NCI-H748 (cell line): ENCODE data around the gene TSPAN18.

Experiments
- DNase-seq: peaks from one replicate; lab custom pipeline; 2025; ENCODE audit not compliant: unreplicated experiment; lab: John Stamatoyannopoulos, UW

The TSPAN18 gene

DNA sequence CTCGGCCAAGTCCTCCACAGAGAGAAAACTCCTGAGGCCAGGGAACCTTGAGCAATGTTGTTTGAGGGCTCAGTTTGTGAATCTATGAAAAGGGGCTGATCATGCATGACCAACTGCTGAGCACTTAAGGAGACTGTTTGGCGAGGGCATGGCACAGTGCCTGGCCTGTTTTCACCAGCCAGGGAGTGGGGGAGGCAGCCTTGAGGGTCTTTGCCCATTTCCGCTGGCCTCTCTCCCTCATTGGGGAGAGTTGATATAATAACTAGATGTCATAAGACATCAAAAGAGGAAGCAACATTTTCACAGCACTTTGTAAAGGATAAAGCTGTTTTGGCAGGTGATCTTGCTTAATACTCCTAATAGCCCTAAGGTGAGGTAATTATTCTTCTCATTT is 113.3 kb downstream of the TSPAN18 start:
- no peak for DNase-seq

DNA sequence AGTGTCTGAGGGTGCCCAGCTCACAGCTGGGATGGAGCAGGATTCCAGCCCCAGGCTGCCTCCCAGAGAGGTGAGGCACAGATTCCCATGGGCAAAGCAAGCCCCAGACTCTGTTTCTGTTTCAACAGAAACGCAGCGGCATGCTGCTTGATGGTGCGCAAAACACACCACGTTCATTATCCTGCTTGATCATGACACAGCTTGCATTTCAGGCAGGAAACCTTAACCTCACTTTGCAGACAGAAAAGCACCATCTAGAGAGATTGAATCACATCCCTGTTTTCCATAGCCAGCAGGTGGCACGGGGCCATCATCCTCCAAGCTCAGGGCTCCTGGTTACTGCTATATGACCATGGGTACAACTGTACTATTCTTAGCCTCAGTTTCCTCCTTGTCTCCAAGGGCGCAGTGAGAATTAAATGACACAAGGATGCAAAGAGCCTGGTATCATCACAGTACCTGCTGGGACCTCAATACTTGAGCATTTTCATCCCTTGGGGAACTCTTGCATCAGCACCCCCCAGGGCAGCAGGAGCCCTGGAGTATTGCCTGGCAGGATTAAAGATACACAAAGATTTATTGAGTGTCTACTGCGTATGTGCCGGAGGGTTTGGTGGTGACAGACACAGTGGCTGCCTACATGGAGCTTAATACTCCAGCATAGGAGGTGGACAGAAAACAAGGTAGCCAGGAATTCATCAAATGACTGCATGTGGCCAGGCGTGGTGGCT is 113.9 kb downstream of the TSPAN18 start:
- no peak for DNase-seq

DNA sequence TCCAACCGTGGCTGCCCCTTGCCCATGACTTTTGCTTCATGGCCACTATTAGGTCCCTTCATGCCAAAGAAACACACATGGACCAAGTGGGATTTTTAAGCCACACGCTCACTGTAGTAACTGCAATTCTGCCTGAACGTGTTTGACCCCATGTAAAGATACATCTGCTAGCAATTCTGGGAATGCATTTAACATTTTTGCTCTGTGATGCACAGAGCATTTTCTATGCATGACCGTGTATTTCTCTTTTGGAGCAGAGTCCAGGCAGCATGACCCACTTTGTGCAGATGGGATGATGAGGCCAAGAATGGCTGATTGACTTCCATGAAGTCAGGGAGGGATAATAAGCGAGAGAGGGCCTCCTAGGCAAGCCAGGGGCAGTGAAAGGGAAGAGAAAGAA is 115.5 kb downstream of the TSPAN18 start:
- no peak for DNase-seq

DNA sequence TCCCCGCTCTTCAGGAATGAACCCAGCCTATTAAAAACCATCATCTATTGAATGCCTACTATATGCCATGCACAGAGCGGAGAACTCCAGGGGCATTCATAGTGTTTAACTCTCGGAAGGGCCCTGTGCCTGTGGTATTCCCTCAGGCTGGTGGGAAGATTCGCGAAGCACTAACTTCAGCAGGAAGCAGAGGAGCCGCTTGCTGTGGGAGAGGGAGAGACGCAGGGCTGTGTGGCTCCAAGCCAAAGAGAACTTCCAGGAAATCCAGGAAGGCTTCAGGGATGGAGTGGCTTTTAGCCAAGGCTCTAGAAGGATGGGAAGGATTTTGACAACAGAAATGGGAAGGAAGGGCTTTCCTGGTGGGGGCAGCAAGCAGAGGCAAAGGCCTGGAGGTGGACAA is 120.1 kb downstream of the TSPAN18 start:
- no peak for DNase-seq

DNA sequence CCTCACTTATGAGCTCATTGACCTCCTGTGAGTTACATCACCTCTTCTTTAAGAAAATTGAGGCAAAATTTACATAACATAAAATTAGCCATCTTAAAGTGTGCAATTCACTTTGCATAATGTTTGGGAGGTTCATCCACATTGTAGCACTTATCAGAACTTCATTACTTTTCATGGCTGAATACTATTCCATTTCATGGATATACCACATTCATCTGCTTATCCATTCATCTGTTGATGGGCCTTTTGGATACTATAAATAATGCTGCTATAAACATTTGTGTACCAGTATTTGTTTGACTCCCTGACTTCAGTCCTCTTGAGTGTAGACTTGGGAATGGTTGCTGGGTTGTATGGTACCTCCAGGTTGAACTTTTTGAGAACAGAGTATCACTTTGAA is 120.6 kb downstream of the TSPAN18 start:
- no peak for DNase-seq

DNA sequence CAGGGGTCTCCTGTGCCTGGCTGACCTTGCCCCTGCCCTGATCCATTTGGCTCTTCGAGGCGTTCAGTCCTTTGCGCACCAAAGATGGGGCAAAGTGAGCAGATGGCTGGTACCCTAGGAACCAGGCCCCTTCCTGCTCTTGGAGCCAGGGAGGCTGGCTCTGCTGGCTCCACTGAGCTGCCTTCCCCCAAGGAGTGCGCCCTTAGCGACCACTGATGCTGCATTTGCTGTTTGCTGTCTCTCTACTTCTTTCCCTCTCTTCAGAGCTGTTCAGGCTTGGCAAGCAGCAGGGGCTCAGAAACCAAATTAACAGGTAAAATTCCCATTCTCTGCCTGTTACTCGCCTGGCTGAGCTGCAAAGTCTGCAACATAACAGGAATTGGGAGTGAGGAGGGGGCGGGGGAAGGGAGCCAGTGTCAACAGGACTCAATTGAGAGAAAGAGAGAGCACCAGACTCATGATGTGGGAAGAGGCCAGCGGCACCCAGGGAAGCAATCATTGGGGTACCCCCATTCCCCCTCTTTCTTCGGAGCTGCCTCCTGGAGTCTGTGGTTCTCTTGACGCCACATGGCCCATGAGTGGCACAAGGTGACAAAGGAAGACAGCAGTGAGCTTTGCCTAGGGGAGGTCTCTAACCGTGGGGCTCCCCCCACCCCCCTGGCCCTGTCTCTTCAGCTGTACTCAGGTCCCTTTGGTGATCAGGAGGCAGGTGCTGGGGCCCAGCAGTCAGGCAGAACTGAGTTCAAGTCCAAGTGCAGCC is 121.6 kb downstream of the TSPAN18 start:
- DNase-seq: no peak

DNA sequence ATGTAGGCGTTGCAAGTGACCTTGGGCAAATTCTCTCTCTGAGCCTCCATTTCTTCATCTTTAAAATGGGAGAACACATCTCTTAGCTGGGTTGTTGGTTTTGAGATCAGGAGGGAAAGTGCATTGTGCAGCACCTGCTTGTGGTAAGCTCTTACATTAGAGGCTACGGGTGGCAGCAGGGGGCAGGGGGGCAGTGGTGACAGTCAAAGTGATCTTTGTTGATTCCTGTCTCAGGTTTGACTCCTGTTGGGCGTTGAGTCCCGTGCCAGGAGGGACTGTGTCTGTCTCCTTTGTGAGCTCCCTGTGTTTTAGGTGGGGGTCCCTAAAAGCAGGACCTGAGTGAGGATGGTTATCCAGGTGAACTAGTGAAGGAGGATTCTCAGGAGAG is 122.2 kb downstream of the TSPAN18 start:
- no peak for DNase-seq

DNA sequence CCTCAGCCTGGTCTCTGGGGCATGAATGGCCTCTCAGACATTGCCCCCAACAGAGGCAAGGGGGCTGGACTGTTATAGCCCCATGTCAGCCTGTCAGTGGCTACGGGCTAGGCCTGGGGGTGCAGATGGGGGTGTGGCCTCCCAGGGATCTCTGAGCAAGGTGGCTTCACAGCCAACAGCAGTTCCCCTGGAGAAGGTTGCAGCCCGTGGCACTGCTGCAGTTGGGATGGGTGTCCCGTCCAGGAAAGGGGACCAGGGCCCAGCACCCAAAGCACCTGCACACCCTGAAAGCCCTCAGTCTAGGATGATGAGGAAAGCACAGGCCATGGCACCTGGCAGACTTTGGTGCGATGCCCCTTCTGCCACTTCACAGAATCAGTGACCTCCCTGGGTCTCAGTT is 122.7 kb downstream of the TSPAN18 start:
- no peak for DNase-seq

DNA sequence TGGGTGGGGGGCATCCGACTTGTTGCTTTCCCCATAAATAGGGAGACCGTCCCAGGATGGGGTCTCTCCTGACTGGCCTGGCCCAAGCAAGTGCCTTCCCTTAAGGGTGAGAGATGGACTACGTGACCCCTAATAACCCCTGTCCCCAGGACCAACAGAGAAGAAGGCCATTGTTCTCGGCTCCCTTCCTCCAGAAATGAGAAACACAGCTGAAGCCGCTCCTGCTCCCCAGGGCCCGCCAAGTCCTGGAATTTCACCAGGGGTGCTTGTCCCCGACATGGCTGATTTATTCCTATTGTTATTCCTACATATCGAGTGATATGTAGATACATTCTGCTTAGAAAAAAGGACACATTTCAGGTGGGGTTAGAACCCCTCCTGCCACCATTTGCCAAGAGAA is 123.2 kb downstream of the TSPAN18 start:
- no peak for DNase-seq

DNA sequence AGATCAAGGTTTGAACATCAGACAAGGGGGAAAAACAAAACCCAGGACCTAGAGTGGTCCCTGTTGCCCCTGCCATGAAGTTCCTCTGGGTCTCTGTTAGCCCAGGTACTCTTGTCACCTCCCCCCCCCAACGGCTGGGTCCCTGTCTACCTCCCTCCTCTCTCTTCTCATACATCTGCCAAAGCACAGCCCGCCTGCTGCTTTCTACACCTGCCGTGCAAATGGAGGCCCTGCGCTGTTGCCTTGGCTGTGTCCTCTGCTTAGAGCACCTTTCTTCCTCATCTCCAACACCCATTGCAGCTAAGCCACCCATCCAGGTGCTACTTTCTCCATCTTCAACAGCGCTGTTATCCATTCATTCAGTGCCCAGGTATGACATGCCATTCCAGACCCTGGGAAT is 124.7 kb downstream of the TSPAN18 start:
- no peak for DNase-seq

DNA sequence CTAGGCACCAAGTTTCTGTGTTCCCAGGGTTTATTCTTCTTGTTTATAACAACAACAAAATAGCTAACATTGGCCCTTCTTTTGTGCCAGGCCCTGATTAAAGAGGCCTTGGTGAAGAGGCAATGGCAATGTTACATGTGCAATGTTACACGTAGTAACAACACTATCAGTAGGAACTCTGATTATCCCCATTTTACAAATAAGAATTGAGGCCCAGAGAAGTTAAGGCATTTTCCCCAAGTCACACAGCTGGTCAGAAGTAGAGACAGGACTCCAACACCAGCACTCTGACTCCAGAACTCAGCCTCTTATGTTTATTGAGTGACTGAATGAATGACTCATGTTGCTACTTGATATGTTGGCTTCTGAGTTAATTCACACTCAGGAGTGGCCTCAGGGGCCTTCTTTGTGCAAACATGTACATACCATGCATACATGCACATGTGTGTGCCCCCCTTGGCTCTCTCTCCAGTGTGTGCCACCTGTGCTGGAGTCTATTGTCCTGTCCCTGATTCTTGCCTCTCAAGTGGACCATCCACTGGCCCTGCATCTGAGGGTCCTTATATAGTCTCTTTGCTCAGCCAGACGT is 125.5 kb downstream of the TSPAN18 start:
- DNase-seq: no peak

DNA sequence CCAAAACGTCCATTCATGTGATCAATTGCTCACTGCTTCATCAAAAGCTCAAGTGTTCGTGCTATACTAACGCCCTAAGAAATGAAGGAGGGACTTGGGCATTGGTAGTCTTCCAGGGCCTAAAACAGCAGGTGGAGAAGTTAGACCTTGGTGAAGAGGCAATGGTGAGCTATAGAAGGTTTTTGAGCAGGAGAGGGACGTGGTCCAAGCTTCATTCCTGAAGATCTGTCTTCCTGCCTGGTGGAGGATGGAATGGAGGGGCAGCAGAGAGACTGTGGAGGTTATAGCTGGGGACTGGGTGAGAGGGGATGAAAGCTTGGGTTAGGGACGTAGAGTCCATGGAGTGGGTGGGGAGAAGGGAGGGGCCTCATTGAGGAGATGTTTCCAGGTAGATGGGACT is 126.2 kb downstream of the TSPAN18 start:
- no peak for DNase-seq

DNA sequence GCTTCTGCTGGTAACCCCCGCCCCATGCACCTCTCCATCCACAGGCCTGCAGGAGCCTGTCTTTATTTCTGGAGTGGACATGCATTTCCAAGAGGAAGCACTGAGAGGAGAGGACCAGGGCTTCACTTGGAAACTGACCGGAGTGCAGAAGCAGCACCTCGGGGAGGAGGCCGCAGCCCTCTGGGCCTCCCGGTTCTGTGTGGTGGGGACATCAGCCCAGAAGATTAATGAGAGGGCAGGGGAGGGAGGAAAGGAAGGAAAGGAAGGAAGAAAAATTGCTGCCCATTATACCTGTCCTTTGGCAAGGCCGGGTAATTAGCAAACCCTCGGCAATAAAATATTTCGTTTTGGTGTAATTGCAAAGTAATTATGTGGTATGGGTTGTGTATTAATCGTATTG is 126.9 kb downstream of the TSPAN18 start:
- no peak for DNase-seq

DNA sequence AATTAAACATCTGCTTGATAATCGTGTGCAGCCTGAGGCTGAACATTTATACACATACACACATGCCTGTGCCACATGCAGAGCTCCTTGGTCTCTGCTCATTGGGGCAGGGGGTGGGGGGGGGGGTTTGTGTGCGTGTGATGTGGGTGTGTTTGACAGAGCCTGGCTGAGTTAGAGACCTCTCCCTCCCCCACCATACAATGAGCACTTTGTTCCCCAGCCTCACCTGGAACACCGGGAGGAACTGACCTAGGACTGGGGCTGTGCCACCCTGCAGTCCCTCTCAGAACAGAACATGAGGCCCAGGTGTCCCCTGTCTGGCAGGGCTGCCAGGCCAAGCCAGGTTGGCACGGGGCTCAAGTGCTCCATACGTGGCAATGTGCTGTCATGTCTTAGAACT is 127.3 kb downstream of the TSPAN18 start:
- no peak for DNase-seq

DNA sequence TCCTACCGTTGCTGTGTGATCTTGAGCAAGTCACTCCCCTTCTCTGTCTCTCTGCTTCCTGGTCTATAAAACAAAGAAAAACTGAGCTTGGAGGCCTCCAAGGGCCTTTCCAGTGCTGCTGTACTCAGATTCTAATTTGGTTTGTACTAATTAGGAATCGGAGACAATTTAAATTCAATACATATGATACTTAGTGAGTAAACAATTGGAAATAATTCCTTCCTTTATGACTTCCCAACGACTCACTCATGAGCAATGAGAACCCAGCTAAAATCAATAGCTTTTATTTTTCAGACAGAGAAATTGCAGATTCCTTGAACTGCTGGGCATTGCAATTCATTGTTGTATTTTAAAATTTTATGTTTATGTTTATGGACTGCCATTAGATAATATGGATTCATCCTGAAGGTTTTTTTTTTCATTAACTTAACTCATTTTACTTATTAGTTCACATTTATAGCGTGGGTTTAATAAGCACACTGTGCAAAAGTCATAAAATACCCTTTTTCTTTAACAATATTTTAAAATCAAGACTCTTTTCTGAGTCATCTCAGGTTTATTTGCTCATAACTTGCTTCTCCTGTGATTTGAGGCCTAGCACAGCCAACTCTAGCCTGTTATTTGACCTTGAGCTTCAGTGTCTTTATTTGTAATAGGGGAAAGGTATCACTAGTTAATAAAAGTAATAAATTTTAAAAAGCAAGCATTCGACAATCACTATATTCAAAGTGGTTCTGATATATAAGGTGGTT is 128.2 kb downstream of the TSPAN18 start:
- no peak for DNase-seq

DNA sequence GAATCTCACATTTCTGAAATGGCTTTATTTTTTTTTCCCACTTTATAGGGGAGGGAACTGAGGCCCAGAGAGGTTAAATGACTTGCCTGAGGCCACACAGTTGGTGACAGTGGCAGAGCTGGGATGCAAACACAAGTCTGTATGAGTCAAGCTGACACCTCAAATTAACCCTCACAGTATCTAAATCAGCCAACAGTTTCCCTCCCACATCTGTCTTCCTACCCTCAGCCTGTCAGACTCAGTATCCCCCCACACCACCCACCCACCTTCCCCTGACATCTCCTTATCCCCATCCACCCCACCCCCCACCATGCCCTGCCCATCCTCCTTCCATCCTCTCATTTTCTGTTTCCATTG is 128.7 kb downstream of the TSPAN18 start:
- DNase-seq: no peak

DNA sequence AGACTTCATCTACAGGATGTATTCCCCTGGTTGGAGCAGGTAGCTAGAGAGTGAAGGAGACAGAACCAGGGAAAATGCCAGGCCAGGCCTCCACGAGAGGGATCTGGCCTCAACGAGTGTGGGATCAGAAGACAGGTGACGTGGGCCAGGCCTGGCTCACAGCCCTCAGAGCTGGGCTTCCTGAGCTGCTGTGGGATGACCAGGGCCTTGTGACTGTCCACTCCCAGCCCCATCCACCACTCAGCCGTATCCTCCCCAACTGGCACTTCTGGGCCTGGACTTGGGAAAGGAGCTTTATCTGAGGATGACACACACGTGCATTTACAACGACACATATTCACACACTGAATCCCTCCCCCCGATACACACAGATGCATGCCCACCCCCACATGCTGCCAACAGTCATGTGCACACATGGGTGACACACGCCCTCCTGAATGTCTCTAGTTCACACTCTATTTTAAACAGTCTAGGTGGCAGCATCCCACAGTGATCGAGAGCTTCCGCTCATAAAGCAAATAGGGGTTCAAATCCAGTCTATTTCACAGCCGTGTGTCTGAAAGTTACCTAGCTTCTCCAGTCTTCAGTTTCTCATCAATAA is 130.8 kb downstream of the TSPAN18 start:
- no peak for DNase-seq

DNA sequence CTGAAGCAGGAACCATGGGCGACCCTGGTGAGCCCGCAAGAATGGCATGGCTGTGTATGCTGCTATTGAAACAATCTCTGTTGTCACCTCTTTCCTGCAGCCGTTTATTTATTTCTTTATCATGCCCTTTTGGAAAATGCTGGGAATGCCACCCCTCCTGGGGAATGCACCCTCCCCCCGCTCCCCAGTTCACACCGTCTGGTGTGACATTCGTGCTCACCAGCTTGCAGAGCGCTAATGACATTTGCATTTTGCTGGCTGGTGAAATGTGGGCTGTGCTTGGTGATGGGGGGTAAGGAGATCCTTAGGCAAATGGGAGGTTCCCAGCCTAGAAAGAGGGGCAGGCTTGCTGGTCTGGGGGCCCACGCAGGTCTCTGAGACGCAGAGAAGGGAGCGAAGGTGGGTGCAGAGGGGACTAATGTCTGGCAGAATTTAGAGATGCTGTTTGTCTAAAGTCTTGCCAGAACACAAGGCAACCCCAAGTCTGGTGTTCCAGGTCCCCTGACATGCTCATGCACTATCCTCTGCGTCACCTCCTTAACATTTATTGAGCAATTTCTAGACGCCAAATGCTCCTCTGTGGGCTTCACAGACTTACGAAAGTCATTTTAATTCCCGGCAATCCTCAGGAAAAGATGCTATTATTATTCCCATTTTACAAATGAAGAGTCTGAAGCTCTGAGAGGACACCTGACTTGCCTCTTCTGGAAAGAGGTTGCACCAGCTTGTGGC is 132.2 kb downstream of the TSPAN18 start:
- DNase-seq: no peak

DNA sequence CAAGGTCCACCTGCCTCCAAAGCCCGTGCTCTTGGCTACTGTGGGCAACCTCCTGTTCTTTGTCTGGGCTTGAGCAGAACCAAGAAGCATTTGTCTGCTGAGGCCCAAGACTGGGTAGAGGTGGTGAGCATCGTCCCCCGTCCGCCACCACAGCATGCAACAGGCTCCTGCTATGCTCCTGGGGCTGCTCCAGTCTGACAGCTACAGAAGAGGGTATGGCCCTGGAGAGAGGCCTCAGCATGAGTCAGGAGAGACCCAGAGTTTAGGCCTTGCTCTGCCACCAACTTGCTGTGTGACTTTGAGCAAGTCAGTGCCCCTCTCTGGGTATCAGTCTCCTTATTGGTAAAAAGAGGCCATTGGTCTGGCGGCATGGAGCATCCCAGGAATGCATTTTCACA is 132.8 kb downstream of the TSPAN18 start:
- DNase-seq: no peak

DNA sequence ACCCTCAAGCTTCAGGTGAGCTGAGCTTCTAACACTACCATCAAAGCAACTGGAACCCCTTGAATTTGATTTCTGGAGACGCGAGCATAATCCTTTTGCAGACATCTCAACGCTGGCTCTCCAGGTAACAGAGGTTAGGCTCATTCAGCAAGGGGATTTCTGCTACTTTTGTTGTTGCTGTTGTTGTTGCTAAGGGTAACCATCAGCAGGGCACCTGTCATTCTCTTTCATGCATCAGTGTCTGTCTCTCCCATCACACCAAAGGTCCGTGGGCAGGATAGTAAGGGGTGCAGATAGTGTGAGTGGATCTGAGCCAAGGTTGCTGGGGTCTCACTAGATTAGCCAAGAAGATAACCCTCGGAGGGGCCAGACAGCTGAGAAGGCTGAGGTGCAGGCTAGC is 133.6 kb downstream of the TSPAN18 start:
- DNase-seq: peak; percentile 52
